Erythroblast (primary cell): ENCODE results near the gene COL11A1.
"Not testable (repeated sequence)": the region's sequence is repeated elsewhere in the genome, so short reads cannot be mapped to it uniquely, and the experiment has no call there.

Source experiments
- DNase-seq, 2 experiments: peaks; one replicate each; lab custom pipeline; 2025; lab: John Stamatoyannopoulos, UW
- GATA1 ChIP-seq: IDR thresholded peaks from 2 replicates; pipeline ENCODE4 v1.6.1; 2011; ENCODE audit warnings: low read depth, mild to moderate bottlenecking, control low read depth, low read length, moderate library complexity
- POLR2A ChIP-seq: IDR thresholded peaks from 2 replicates; pipeline ENCODE4 v1.6.1; 2011; ENCODE audit warnings: mild to moderate bottlenecking, low read length

COL11A1 gene

GRCh38 chr1:103108376-103109150, at the start of gene COL11A1:
Gene COL11A1, minus strand, starts transcription at chr1:103108522. Its CDS starts 344 bp downstream, at chr1:103108178.
- no peak for TF ChIP-seq GATA1
- no peak for DNase-seq

- DNase-seq, result no peak
- no peak for TF ChIP-seq GATA1
- TF ChIP-seq POLR2A, result no peak
Observed at GRCh38 chr1:103156966-103157365, 48.6 kb upstream of the COL11A1 start.

- TF ChIP-seq GATA1, result no peak
- no peak for TF ChIP-seq POLR2A
- DNase-seq, result no peak
Observed at GRCh38 chr1:103146166-103146565, 37.8 kb upstream of the COL11A1 start.

GRCh38 chr1:103145449-103145848, 37.1 kb upstream of the COL11A1 start:
- no peak for DNase-seq
- TF ChIP-seq POLR2A, result no peak
- no peak for TF ChIP-seq GATA1

GRCh38 chr1:103144681-103145080, 36.4 kb upstream of the COL11A1 start:
- no peak for DNase-seq
- TF ChIP-seq GATA1 (no peak), POLR2A (no peak)

- no peak for DNase-seq
Observed at GRCh38 chr1:103142461-103142860, 34.1 kb upstream of the COL11A1 start.

GRCh38 chr1:103129796-103130195, 21.5 kb upstream of the COL11A1 start:
- TF ChIP-seq GATA1 (no peak), POLR2A (no peak)
- DNase-seq, result no peak

More at GRCh38 chr1:103142461-103142860, 34.1 kb upstream of the COL11A1 start:
- TF ChIP-seq POLR2A, result no peak
- TF ChIP-seq GATA1, result no peak

GRCh38 chr1:103129255-103129654, 20.9 kb upstream of the COL11A1 start:
- DNase-seq, result no peak
- TF ChIP-seq POLR2A, result no peak
- TF ChIP-seq GATA1, result no peak

GRCh38 chr1:103128256-103128655, 19.9 kb upstream of the COL11A1 start:
- DNase-seq, result not testable (repeated sequence)

GRCh38 chr1:103125219-103125618, 16.9 kb upstream of the COL11A1 start:
- no peak for DNase-seq

GRCh38 chr1:103122983-103123720, 14.8 kb upstream of the COL11A1 start:
- no peak for DNase-seq
- TF ChIP-seq POLR2A, result no peak
- no peak for TF ChIP-seq GATA1

More at GRCh38 chr1:103125219-103125618, 16.9 kb upstream of the COL11A1 start:
- no peak for TF ChIP-seq POLR2A
- no peak for TF ChIP-seq GATA1

GRCh38 chr1:103120981-103121380, 12.7 kb upstream of the COL11A1 start:
- no peak for DNase-seq
- TF ChIP-seq POLR2A, result no peak
- TF ChIP-seq GATA1, result no peak

- DNase-seq, result no peak
- TF ChIP-seq POLR2A (no peak), GATA1 (no peak)
Observed at GRCh38 chr1:103112546-103112945, 4.2 kb upstream of the COL11A1 start.

GRCh38 chr1:103111926-103112325, 3.6 kb upstream of the COL11A1 start:
- no peak for DNase-seq
- TF ChIP-seq GATA1, result no peak
- no peak for TF ChIP-seq POLR2A

GRCh38 chr1:103110701-103111100, 2.4 kb upstream of the COL11A1 start:
- DNase-seq, result no peak
- TF ChIP-seq GATA1, result no peak
- no peak for TF ChIP-seq POLR2A
